ENCODE measurements around the gene POLN.

DNA sequence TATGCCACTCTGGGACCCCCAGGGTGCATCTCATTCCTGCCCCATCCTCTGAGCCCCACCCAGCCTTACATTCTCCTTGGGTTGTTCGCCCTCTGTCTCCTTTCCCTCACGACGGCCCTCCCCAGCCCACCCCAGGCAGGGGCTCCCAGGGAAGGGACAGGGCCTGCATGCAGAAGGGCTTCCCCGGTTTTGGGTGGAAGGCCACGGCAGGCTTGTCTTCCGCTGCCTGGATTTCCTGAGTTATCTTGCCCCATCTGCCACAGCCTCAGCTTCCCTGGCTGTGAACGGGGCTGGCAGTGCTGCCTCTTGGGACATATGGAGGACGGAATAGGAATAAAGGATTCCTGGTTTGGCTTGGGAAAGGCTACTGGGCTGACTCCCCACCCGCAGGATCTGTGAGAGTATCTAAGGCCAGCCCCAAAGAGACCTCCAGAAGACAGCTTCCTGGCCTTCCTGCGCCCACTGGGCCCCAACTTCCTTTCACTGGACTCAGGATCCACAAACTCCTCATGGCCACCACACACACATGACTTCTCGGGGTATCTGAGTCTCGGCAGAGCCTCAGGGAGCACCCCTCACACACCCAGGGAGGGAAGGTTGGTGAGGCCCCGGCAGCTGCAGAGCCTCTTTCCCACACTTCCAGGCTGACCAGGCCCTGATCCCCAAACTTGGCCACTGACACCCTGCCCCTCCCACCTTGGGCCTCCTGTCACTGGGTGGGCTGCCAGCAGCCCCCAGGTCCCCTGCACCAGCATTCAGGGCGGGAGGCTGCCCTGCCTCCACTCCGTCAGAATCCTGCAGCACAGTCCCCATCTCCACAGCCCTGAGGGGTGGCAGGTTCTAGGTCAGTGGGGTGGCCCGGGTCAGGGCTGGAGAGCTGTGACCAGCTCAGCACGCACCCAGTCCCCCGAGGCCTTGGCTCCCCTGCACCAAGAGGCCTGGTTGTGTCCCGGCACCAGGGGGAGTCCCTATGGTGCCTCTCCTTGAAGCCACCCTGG lies 23.5 kb upstream of the POLN start:
- TF ChIP-seq POLR2AphosphoS5 (IDR thresholded peaks at IDR 0.05) (no peak), POLR2A (IDR thresholded peaks at IDR 0.05) (no peak), EP300 (IDR thresholded peaks at IDR 0.05) (no peak)
- TF ChIP-seq, protein P1, sequence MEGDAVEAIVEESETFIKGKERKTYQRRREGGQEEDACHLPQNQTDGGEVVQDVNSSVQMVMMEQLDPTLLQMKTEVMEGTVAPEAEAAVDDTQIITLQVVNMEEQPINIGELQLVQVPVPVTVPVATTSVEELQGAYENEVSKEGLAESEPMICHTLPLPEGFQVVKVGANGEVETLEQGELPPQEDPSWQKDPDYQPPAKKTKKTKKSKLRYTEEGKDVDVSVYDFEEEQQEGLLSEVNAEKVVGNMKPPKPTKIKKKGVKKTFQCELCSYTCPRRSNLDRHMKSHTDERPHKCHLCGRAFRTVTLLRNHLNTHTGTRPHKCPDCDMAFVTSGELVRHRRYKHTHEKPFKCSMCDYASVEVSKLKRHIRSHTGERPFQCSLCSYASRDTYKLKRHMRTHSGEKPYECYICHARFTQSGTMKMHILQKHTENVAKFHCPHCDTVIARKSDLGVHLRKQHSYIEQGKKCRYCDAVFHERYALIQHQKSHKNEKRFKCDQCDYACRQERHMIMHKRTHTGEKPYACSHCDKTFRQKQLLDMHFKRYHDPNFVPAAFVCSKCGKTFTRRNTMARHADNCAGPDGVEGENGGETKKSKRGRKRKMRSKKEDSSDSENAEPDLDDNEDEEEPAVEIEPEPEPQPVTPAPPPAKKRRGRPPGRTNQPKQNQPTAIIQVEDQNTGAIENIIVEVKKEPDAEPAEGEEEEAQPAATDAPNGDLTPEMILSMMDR (IDR thresholded peaks at IDR 0.05), result no peak
